GM12878 (cell line): ENCODE results near the gene ZSCAN10. TPM values are rescaled to one million over a fixed set of nuclear protein-coding genes. Genes with fewer than 3 reads are reported as not detected.

ENCODE experiments used
- ATAC-seq: fragments of 200-7000 bp; cut with Tn5 transposase; 3 replicates; pipeline ENCODE4 v1.9.1; 2020; ENCODE audit warnings: mild to moderate bottlenecking, moderate library complexity
- BruUV-seq: library from RNA; stranded (reverse); fragments of 400-500 nt; replicated peaks from 2 replicates; lab custom pipeline; 2021; lab: Mats Ljungman, UMichigan
- CTCF ChIA-PET: fragments of 300-600 bp; sonication (Branson Sonifier 250); formaldehyde crosslinking; extraction: SDS; loops from one replicate; lab custom pipeline; 2021; ENCODE audit warnings: inconsistent platforms; lab: Yijun Ruan, JAX
- POLR2A ChIA-PET: fragments of 350-600 bp; formaldehyde crosslinking; extraction: SDS; loops from one replicate; lab custom pipeline; 2021; ENCODE audit warnings: inconsistent platforms; lab: Charles Lee
- RAD21 ChIA-PET: fragments of 300-600 bp; sonication (Branson Sonifier 250); formaldehyde crosslinking; loops from one replicate; lab custom pipeline; 2023; ENCODE audit warnings: antibody characterized with exemption; ENCODE audit not compliant: unreplicated experiment; lab: Charles Lee
- SMC1A ChIA-PET: fragments of 300-600 bp; sonication (Branson Sonifier 250); formaldehyde crosslinking; loops from one replicate; lab custom pipeline; 2023; ENCODE audit not compliant: unreplicated experiment, uncharacterized antibody; lab: Charles Lee
- DNase-seq: peaks from one replicate; pipeline ENCODE4 v3.0.0-alpha.2; 2011; ENCODE audit warnings: low read depth, low spot score
- FAIRE-seq: peaks from 3 replicates; lab custom pipeline; 2011; peaks lifted over from hg19 to GRCh38; lab: Jason Lieb, UNC
- H2AFZ ChIP-seq: 2 replicates; pipeline ENCODE4 v1.6.0; 2011; ENCODE audit warnings: low read depth, low read length, control low read depth; ENCODE audit not compliant: control insufficient read depth
- H3K27ac ChIP-seq: 2 replicates; pipeline ENCODE4 v1.5.1; 2011; ENCODE audit warnings: control low read depth; ENCODE audit not compliant: control insufficient read depth, insufficient read depth
- H3K27me3 ChIP-seq, 2 experiments: replicated peaks in 1 of 2; 2 replicates each; pipeline versions ENCODE4 v1.6.0 to v1.6.1; 2011; ENCODE audit warnings: low read length in 1 of 2; ENCODE audit not compliant: control insufficient read depth in 2 of 2, insufficient read depth in 2 of 2
- H3K36me3 ChIP-seq, 2 experiments: 2 replicates each; pipeline ENCODE4 v1.5.1; 2011; ENCODE audit warnings: low read length in 1 of 2; ENCODE audit not compliant: control insufficient read depth in 2 of 2, insufficient read depth in 2 of 2
- H3K4me1 ChIP-seq: 2 replicates; pipeline ENCODE4 v1.6.1; 2011; ENCODE audit warnings: mild to moderate bottlenecking, low read length, moderate library complexity, mixed read lengths; ENCODE audit not compliant: control insufficient read depth, insufficient read depth
- H3K4me2 ChIP-seq: 2 replicates; pipeline ENCODE4 v1.6.0; 2011; ENCODE audit warnings: control low read depth; ENCODE audit not compliant: control insufficient read depth, insufficient read depth
- H3K4me3 ChIP-seq: fragments of 200-600 bp; sonication (generic); 2 replicates; pipeline ENCODE4 v1.5.1; 2016
- H3K79me2 ChIP-seq: 2 replicates; pipeline ENCODE4 v1.6.0; 2011; ENCODE audit warnings: low read length; ENCODE audit not compliant: control insufficient read depth, insufficient read depth
- H3K9ac ChIP-seq: 2 replicates; pipeline ENCODE4 v1.8.0; 2011; ENCODE audit warnings: low read length, control low read depth, mixed read lengths; ENCODE audit not compliant: control insufficient read depth, insufficient read depth
- H3K9me3 ChIP-seq: replicated peaks from 3 replicates; pipeline ENCODE4 v1.5.1; 2011; ENCODE audit warnings: mild to moderate bottlenecking, low read length; ENCODE audit not compliant: control insufficient read depth, insufficient read depth
- H4K20me1 ChIP-seq: 2 replicates; pipeline ENCODE4 v1.6.0; 2011; ENCODE audit not compliant: control insufficient read depth, insufficient read depth
- JUNB ChIP-seq: IDR thresholded peaks from 2 replicates; pipeline ENCODE4 v1.6.1; 2016; ENCODE audit warnings: antibody characterized with exemption, mild to moderate bottlenecking
- MTA2 ChIP-seq: fragments of 450-650 bp; IDR thresholded peaks from 2 replicates; pipeline ENCODE4 v1.6.1; 2016; ENCODE audit warnings: low read depth, mild to moderate bottlenecking, moderate library complexity
- NR2F1 ChIP-seq: fragments of 450-650 bp; conservative IDR thresholded peaks from 2 replicates; pipeline ENCODE4 v1.6.1; 2017; ENCODE audit warnings: mild to moderate bottlenecking
- PAX5 ChIP-seq: IDR thresholded peaks from 2 replicates; pipeline ENCODE4 v1.6.1; 2011; ENCODE audit warnings: low read depth, low read length, borderline replicate concordance
- RAD21 ChIP-seq: IDR thresholded peaks from 2 replicates; pipeline ENCODE4 v1.6.1; 2011; ENCODE audit warnings: mild to moderate bottlenecking, low read depth, low read length, moderate library complexity; ENCODE audit not compliant: insufficient read depth
- RB1 ChIP-seq: fragments of 450-650 bp; formaldehyde crosslinking; IDR thresholded peaks from 2 replicates; pipeline ENCODE4 v1.6.1; 2017; ENCODE audit warnings: mild to moderate bottlenecking, borderline replicate concordance
- SIX5 ChIP-seq: IDR thresholded peaks from 2 replicates; pipeline ENCODE4 v1.6.1; 2011; ENCODE audit warnings: mild to moderate bottlenecking, low read depth, low read length, moderate library complexity; ENCODE audit not compliant: severe bottlenecking
- WGBS: methylation state at CpG from one replicate; pipeline ENCODE4 v1.1.6; 2016; ENCODE audit warnings: low lambda C conversion rate; ENCODE audit not compliant: insufficient replicate concordance, insufficient coverage; ENCODE audit errors: missing lambda C conversion rate; 5-methylcytosine and 5-hydroxymethylcytosine counted together
- in situ Hi-C: fragments of 300-500 bp; cut with MboI; formaldehyde crosslinking; loops from 9 replicates; pipeline ENCODE4 v1.14.3; 2018; ENCODE audit warnings: mixed read lengths
- intact Hi-C: fragments of 100-400 bp; cut with micrococcal nuclease; formaldehyde crosslinking; loops from one replicate; pipeline ENCODE4 v1.14.2; 2022; ENCODE audit not compliant: unreplicated experiment
- polyA plus RNA-seq, 11 experiments: library from polyadenylated mRNA; depleted of rRNA in 4 of 11; unstranded in 6 of 11; stranded (reverse) in 5 of 11; fragments of >200 nt; fragmentation: Nextera tagmentation in 4 of 11; fragmentation: Illumina TruSeq in 1 of 11; extraction: Ambion mirVana in 4 of 11; extraction: Trizol in 1 of 11; gene quantifications; 1 replicate in 1 of 11; 2 replicates in 10 of 11; pipeline versions ENCODE4 v1.2.1 to v1.2.3, GENCODE V29; 2011 to 2016; ENCODE audit warnings: inconsistent platforms in 2 of 11, missing spikeins in 2 of 11, low read depth in 1 of 11
- total RNA-seq, 4 experiments: library from RNA; depleted of rRNA in 3 of 4; stranded (reverse); fragments of >200 nt in 3 of 4; fragmentation: Illumina TruSeq in 1 of 4; extraction: Trizol in 1 of 4; gene quantifications; 2 replicates each; pipeline versions ENCODE4 v1.2.1 to v1.2.3, GENCODE V29; 2013 to 2021
- TF ChIP-seq, protein P1 (sequence below): fragments of 450-650 bp; IDR thresholded peaks from 2 replicates; pipeline ENCODE4 v1.6.1; 2017; ENCODE audit warnings: mild to moderate bottlenecking
- TF ChIP-seq, protein P2 (sequence below): fragments of 450-650 bp; formaldehyde crosslinking; IDR thresholded peaks from 2 replicates; pipeline ENCODE4 v1.4.0; 2022; ENCODE audit warnings: mild to moderate bottlenecking, moderate library complexity
- TF ChIP-seq, protein P3 (sequence below): fragments of 450-650 bp; IDR thresholded peaks from 2 replicates; pipeline ENCODE4 v1.6.1; 2017; ENCODE audit warnings: antibody characterized with exemption, mild to moderate bottlenecking, moderate library complexity

The ZSCAN10 gene
- total and polyA plus RNA-seq, 10 of the 15 experiments (the other 5 are each of a cell fraction or from before 2014, with no cell fraction given): 0.06 to 0.33 TPM; not detected in 8

DNA sequence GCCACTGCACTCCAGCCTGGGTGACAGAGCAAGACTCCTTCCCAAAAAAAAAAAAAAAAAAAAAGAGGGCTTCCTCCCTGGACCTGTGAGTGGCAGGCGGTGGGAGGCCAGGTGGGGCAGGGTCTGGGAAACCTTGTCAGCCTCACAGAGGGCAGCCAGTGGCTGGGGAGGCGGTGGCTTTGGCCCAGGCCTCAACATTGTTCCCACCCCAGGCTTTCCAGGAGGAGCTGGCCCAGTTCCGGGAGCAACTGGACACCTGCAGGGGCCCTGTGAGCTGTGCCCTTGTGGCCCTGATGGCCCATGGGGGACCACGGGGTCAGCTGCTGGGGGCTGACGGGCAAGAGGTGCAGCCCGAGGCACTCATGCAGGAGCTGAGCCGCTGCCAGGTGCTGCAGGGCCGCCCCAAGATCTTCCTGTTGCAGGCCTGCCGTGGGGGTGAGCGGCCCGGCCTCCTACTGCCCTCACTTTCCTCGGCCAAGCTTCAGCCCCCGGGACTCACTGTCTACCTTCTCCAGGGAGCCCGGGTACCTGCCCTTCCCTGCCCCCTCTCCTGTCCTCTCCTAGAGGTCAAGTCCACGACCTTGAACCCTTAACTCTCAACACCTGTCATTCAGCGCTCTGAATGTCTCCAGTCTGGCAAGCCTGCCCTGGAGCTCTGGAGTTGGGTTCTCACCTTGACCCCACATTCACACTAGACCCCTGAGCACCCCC lies 48.1 kb upstream of the ZSCAN10 start:
- WGBS: 60% methylated on average over 16 of the region's 16 CpGs
- BruUV-seq: no TSS peak
- in situ Hi-C loops: no loop called here
- no peak for TF ChIP-seq JUNB
- no peak for TF ChIP-seq RAD21
- TF ChIP-seq RB1: no peak
- TF ChIP-seq MTA2: no peak
- TF ChIP-seq PAX5: no peak
- no peak for TF ChIP-seq NR2F1
- no peak for TF ChIP-seq SIX5
- TF ChIP-seq, protein P1, sequence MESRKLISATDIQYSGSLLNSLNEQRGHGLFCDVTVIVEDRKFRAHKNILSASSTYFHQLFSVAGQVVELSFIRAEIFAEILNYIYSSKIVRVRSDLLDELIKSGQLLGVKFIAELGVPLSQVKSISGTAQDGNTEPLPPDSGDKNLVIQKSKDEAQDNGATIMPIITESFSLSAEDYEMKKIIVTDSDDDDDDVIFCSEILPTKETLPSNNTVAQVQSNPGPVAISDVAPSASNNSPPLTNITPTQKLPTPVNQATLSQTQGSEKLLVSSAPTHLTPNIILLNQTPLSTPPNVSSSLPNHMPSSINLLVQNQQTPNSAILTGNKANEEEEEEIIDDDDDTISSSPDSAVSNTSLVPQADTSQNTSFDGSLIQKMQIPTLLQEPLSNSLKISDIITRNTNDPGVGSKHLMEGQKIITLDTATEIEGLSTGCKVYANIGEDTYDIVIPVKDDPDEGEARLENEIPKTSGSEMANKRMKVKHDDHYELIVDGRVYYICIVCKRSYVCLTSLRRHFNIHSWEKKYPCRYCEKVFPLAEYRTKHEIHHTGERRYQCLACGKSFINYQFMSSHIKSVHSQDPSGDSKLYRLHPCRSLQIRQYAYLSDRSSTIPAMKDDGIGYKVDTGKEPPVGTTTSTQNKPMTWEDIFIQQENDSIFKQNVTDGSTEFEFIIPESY: no peak
- TF ChIP-seq, protein P2, sequence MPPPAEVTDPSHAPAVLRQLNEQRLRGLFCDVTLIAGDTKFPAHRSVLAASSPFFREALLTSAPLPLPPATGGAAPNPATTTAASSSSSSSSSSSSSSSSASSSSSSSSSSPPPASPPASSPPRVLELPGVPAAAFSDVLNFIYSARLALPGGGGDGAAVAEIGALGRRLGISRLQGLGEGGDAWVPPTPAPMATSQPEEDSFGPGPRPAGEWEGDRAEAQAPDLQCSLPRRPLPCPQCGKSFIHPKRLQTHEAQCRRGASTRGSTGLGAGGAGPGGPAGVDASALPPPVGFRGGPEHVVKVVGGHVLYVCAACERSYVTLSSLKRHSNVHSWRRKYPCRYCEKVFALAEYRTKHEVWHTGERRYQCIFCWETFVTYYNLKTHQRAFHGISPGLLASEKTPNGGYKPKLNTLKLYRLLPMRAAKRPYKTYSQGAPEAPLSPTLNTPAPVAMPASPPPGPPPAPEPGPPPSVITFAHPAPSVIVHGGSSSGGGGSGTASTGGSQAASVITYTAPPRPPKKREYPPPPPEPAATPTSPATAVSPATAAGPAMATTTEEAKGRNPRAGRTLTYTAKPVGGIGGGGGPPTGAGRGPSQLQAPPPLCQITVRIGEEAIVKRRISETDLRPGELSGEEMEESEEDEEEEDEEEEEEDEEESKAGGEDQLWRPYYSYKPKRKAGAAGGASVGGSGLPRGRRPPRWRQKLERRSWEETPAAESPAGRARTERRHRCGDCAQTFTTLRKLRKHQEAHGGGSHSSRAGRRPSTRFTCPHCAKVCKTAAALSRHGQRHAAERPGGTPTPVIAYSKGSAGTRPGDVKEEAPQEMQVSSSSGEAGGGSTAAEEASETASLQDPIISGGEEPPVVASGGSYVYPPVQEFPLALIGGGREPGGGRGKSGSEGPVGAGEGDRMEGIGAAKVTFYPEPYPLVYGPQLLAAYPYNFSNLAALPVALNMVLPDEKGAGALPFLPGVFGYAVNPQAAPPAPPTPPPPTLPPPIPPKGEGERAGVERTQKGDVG (CRISPR knock-in tag): no peak
- TF ChIP-seq, protein P3, sequence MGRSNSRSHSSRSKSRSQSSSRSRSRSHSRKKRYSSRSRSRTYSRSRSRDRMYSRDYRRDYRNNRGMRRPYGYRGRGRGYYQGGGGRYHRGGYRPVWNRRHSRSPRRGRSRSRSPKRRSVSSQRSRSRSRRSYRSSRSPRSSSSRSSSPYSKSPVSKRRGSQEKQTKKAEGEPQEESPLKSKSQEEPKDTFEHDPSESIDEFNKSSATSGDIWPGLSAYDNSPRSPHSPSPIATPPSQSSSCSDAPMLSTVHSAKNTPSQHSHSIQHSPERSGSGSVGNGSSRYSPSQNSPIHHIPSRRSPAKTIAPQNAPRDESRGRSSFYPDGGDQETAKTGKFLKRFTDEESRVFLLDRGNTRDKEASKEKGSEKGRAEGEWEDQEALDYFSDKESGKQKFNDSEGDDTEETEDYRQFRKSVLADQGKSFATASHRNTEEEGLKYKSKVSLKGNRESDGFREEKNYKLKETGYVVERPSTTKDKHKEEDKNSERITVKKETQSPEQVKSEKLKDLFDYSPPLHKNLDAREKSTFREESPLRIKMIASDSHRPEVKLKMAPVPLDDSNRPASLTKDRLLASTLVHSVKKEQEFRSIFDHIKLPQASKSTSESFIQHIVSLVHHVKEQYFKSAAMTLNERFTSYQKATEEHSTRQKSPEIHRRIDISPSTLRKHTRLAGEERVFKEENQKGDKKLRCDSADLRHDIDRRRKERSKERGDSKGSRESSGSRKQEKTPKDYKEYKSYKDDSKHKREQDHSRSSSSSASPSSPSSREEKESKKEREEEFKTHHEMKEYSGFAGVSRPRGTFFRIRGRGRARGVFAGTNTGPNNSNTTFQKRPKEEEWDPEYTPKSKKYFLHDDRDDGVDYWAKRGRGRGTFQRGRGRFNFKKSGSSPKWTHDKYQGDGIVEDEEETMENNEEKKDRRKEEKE: no peak

More for the DNA sequence above, 48.1 kb upstream of the ZSCAN10 start:
- Histone ChIP-seq H3K27ac (no peak overlapping the region), H3K36me3 (no peaks in the 10 kb centered on the region), H3K4me3 (no peak overlapping the region), H3K9me3 (no peaks in the 10 kb centered on the region), H3K79me2 (no peaks in the 10 kb centered on the region), H2AFZ (no peak overlapping the region), H3K9ac (no peak overlapping the region), H3K4me2 (no peak overlapping the region), H4K20me1 (no peaks in the 10 kb centered on the region), H3K4me1 (peaks cover under 1% of the 10 kb centered on the region; the same call in 1 of the 2 replicates), H3K27me3 (no peaks in the 10 kb centered on the region)
- no peak for DNase-seq
- ChIA-PET POLR2A (interaction anchor here (0.5 to 1.4 kb wide), 2 partner anchors 11 to 308 kb away, joined by 4 to 6 read pairs; no protein-coding TSS in a partner anchor), RAD21 (interaction anchor here (0.5 to 1.2 kb wide), 2 partner anchors 13 to 34 kb away, joined by 3 read pairs; no protein-coding TSS in a partner anchor), SMC1A (interaction anchor here (1.5 kb wide), 1 partner anchor 18 kb away, joined by 4 read pairs; no protein-coding TSS in a partner anchor), CTCF (interaction anchor here (0.6 to 3.1 kb wide), 3 partner anchors 12 to 119 kb away, joined by 3 to 13 read pairs (median 3); no protein-coding TSS in a partner anchor)
- no peak for ATAC-seq
- intact Hi-C loops: no loop called here
- no peak for FAIRE-seq
